ENCODE measurements around the gene FASTK.

Gene FASTK

DNA sequence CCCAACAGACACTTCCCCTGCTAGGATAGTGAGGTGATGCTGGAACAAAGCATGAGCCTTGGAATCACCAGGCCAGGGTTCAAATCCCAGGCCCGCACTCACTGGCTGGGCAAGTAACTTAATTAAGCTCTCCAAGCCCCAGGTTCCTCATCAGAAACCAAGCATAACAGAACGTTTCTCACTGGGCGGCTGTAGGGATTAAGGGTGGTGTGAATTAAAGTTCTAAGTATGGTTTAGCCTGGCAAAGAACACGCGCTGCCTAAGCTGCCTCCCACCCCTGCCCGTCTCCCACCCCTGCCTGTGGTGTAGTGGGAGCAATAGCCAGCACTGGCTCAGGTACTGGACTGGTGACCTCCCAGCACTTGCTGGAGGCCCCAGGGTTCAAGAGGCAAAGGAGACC, 15.6 kb downstream of the FASTK start:
- no peak overlapping the region for H3K4me3 ChIP-seq (ENCODE audit: low read depth, low read length)
- no peak for TF ChIP-seq CTCF (IDR thresholded peaks at IDR 0.05; ENCODE audit: low read depth, low read length)
- no peak for DNase-seq (ENCODE audit: low read depth, low spot score)
- in situ Hi-C loops (cut with HindIII; ENCODE audit: low sequenced_read_pairs), result no loop called here

DNA sequence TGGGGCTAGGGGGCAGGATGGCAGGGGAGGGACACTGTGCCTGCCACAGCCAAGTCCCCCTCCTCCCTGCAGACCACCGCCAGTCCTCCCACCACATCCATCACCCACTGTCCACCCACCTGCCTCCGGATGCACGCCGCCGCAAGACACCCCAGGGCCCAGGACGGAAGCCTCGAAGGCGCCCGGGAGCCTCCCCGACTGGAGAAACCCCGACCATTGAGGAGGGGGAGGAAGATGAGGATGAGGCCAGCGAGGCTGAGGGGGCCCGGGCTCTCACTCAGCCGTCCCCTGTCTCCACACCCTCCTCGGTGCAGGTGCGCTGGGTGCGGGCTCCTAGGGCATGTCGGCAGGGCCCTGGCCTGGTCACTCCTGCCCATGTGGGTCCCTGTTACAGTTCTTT, 16.2 kb downstream of the FASTK start:
- in situ Hi-C loops (cut with HindIII; ENCODE audit: low sequenced_read_pairs), result no loop called here
- H3K4me3 ChIP-seq (ENCODE audit: low read depth, low read length), result no peak overlapping the region

DNA sequence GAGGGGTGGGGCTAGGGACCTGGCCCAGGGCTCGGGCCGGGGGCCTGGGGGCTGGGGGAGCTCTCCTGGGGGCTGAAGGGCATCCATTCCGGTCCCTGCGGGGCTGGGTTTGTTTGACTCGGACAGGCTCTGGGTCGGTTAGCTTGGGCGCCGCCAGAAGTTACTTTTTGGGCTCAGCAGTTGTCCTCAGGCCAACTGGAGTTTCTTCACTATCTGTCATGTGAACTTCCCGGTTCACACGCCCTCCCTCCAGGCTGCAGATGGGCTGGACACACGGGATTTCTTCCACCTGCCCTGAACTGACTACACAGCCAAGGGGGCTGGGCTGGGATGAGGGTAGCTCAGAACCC, 17.4 kb downstream of the FASTK start:
- peak; percentile 44 for DNase-seq (ENCODE audit: low read depth, low spot score)
- no peak overlapping the region for H3K4me3 ChIP-seq (ENCODE audit: low read depth, low read length)
- in situ Hi-C loops (cut with HindIII; ENCODE audit: low sequenced_read_pairs), result no loop called here
- no peak for TF ChIP-seq CTCF (IDR thresholded peaks at IDR 0.05; ENCODE audit: low read depth, low read length)

More for the DNA sequence above, 16.2 kb downstream of the FASTK start:
- no peak for DNase-seq (ENCODE audit: low read depth, low spot score)
- TF ChIP-seq CTCF (IDR thresholded peaks at IDR 0.05; ENCODE audit: low read depth, low read length), result no peak

GRCh38 chr7:151062399-151063211, 18.0 kb downstream of the FASTK start:
- DNase-seq (ENCODE audit: low read depth, low spot score), result peak; percentile 78
- peak overlapping the region; percentile 8 for H3K4me3 ChIP-seq (ENCODE audit: low read depth, low read length)
- in situ Hi-C loops (cut with HindIII; ENCODE audit: low sequenced_read_pairs), result no loop called here
- no peak for TF ChIP-seq CTCF (IDR thresholded peaks at IDR 0.05; ENCODE audit: low read depth, low read length)

GRCh38 chr7:151062111-151062398, 18.6 kb downstream of the FASTK start:
- in situ Hi-C loops (cut with HindIII; ENCODE audit: low sequenced_read_pairs), result no loop called here
- no peak for DNase-seq (ENCODE audit: low read depth, low spot score)
- TF ChIP-seq CTCF (IDR thresholded peaks at IDR 0.05; ENCODE audit: low read depth, low read length), result no peak
- no peak overlapping the region for H3K4me3 ChIP-seq (ENCODE audit: low read depth, low read length)

DNA sequence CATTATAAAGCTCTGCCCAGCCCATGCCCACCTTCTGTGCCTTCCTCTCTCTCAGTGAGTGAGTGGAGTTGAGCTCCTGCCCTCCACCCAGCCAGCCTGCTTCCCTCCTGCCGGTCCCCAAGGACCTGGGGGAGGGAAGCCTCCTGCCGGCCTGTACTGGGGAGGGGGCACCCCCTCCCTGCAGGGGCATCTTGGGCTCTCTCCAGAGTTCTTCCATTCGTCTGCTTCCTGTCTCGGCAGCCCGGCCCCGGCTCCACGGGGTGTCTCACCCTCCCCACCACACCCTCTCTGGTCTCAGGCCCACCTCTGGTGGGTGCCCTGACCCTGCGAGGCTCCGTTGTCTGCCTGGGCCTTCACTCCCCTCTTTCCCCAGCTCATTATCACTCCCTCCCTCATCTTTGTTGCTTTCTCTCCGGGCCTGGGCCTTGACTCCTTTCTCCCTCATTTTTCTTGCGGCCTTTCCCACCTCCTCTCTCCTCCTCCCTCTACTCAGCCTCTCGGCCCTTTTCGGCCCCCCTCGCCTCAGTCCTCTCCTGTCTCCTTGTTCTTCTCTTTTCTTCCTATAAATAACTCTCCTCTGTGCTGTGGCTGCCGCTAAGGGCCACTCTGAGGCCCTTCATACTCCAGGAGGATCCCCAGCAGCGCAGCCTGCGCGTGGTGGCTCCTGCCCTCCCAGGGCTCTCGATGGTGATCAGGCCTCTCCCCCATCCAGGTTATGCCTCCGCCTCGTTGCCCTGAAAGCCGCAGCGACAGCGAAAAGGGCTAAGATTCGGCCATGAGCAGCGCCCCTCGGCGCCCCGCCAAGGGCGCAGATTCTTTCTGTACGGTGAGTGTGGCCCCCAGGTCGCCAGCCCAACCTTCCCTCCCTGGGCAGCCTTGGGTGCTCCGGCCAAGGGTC, 19.1 kb downstream of the FASTK start:
- in situ Hi-C loops (cut with HindIII; ENCODE audit: low sequenced_read_pairs), result no loop called here
- no peak for TF ChIP-seq CTCF (IDR thresholded peaks at IDR 0.05; ENCODE audit: low read depth, low read length)
- peak overlapping the region; percentile 85 for H3K4me3 ChIP-seq (ENCODE audit: low read depth, low read length)
- DNase-seq (ENCODE audit: low read depth, low spot score), result no peak

Measured in astrocyte of the spinal cord (primary cell).